ENCODE data around the gene PRKG1.

DNA sequence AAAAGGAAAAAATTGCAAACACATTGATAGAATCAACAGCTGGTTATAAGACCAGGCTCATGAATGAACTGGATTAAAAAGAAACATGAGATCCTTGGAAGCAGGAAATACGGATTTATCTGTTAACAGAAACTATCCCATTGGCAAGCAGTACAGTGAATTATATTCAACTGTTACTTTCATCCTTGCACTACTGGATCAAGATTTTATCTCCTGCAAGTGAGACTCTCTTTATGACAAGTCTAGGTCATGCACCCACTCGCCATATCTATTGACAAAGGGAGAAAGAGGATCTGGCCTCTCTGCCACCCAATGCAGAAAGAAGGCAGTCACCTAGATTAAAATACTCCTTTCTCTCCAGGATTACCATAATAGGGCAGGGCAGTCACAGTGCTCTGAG lies 583.7 kb downstream of the PRKG1 start:
- no peak for TF ChIP-seq EZH2 (IDR thresholded peaks at IDR 0.05; ENCODE audit: borderline replicate concordance, insufficient read depth, low read depth, low read length, poor library complexity, severe bottlenecking)
- TF ChIP-seq, protein P1, sequence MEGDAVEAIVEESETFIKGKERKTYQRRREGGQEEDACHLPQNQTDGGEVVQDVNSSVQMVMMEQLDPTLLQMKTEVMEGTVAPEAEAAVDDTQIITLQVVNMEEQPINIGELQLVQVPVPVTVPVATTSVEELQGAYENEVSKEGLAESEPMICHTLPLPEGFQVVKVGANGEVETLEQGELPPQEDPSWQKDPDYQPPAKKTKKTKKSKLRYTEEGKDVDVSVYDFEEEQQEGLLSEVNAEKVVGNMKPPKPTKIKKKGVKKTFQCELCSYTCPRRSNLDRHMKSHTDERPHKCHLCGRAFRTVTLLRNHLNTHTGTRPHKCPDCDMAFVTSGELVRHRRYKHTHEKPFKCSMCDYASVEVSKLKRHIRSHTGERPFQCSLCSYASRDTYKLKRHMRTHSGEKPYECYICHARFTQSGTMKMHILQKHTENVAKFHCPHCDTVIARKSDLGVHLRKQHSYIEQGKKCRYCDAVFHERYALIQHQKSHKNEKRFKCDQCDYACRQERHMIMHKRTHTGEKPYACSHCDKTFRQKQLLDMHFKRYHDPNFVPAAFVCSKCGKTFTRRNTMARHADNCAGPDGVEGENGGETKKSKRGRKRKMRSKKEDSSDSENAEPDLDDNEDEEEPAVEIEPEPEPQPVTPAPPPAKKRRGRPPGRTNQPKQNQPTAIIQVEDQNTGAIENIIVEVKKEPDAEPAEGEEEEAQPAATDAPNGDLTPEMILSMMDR (IDR thresholded peaks at IDR 0.05), result no peak

Measured in B cell (primary cell).